Retinal pigment epithelial cell (primary cell): ENCODE results near the gene LMF1.

Experiments used
- DNase-seq: peaks from one replicate; pipeline ENCODE4 v3.0.0-alpha.2; 2010; ENCODE audit warnings: low read depth
- H3K4me3 ChIP-seq: 2 replicates; pipeline ENCODE4 v1.5.1; 2011; ENCODE audit warnings: mild to moderate bottlenecking, low read length, control low read depth, moderate library complexity
- CTCF ChIP-seq: conservative IDR thresholded peaks from 2 replicates; pipeline ENCODE4 v1.5.1; 2011; ENCODE audit warnings: low read depth, low read length, control low read depth, inconsistent platforms

Gene LMF1

GRCh38 chr16:898216-898615, 72.6 kb downstream of the LMF1 start:
- no peak overlapping the region for H3K4me3 ChIP-seq
- TF ChIP-seq CTCF = no peak
- DNase-seq = no peak

- no peak overlapping the region for H3K4me3 ChIP-seq
- no peak for TF ChIP-seq CTCF
- DNase-seq = no peak
Measured at GRCh38 chr16:897701-898100, 73.1 kb downstream of the LMF1 start.

- no peak for TF ChIP-seq CTCF
- H3K4me3 ChIP-seq = no peak overlapping the region
- no peak for DNase-seq
Measured at GRCh38 chr16:897200-897543, 73.6 kb downstream of the LMF1 start.

- no peak overlapping the region for H3K4me3 ChIP-seq
- TF ChIP-seq CTCF = no peak
- DNase-seq = no peak
Measured at GRCh38 chr16:896261-897199, 74.3 kb downstream of the LMF1 start.

GRCh38 chr16:895371-895770, 75.4 kb downstream of the LMF1 start:
- H3K4me3 ChIP-seq = no peak overlapping the region
- no peak for TF ChIP-seq CTCF
- DNase-seq = no peak

- DNase-seq = no peak
- no peak overlapping the region for H3K4me3 ChIP-seq
- TF ChIP-seq CTCF = peak; percentile 7
Measured at GRCh38 chr16:894841-895240, 75.9 kb downstream of the LMF1 start.

GRCh38 chr16:894136-894535, 76.6 kb downstream of the LMF1 start:
- TF ChIP-seq CTCF = no peak
- DNase-seq = no peak
- no peak overlapping the region for H3K4me3 ChIP-seq
